Globus pallidus (tissue), 1 donor: ENCODE results near the gene OR4C3.
"Not testable (repeated sequence)": the region's sequence is repeated elsewhere in the genome, so short reads cannot be mapped to it uniquely, and the experiment has no call there.

Source experiments
- DNase-seq: peaks from one replicate; pipeline ENCODE4 v3.0.0-alpha.2; 2015; ENCODE audit warnings: low spot score

The OR4C3 gene

DNA sequence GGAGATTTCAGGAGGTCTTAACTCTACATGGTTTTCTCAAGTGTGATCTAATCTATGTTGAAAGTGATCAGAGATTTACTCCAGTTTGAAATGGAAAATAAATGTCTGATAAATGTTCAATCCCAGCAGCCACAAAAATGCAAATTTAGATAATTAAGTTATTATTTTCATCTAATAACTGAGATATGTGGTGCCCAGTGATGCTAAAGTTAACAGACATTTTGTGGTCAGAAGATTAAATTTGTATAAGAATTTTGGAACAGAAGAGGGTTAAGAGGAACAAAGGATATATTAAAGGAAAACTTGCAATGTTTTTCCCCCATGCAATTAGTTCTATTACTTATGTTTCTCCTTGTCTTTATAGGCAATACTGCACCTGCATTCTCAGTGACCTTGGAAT lies at the start of gene OR4C3:
TSS of gene OR4C3 (plus strand) at position 301 of the 400 bp plus-strand sequence. CDS start 102 bp downstream, outside the sequence.
- not testable (repeated sequence) for DNase-seq

DNA sequence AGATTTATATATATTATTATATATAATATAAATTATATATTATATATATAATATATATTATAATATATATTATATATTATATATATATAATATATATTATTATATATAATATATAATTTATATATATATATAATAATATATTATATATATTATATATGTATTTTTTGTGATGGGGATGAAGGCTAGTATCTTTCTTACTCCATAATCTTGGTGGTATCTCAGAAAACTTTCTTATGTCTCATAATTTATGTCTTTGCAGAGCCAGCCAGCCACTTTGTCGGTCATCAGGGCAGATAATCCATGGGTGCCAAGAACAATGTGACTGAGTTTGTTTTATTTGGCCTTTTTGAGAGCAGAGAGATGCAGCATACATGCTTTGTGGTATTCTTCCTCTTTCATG lies 18.8 kb upstream of the OR4C3 start, which contains the start of gene OR4S1:
TSS of gene OR4S1 (plus strand) at position 301 of the 400 bp plus-strand sequence. CDS start at position 301, 0 bp downstream.
- no peak for DNase-seq

DNA sequence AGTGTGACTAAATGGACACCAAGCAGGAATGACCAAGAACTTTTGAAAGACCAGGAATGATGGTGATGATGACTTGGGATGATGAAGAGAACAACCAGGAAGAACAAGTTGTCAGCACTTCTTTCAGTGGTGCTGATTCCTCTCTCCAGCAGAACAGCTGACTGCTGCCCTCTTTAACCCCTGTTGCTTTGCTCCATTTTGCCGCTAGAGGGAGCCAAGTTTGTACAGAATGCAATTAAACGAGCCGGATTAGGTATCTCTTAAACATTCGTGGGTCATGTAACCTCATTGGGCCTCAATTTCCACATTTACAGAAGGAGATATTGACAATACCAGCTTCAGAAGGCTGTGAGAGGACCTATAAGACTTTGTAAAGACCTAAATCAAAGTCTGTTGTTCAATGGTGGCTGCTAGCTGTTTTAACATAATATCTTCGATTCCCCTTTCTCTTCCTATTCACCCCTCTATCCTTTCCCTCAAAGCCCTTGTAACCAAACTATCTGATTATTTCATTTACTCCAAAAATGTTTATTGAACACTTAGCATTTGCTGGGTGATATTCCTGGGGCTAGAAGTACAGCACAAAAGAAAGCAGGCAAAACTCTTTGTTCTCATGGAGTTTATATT lies 16.8 kb upstream of the OR4C3 start:
- peak; percentile 68 for DNase-seq

DNA sequence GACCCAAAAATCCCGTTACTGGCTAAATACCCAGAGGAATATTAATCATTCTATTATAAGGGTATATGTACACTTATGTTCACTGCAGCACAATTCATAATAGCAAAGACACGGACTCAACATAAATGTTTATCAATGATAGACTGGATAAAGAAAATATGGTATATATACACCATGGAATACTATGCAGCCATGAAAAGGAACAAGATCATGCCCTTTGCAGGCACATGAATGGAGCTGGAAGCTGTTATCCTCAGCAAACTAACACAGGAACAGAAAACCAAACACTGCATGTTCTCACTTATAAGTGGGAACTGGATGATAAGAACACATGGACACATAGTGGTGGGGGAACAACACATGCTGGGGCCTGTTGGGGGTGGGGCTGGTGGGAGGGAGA lies 11.1 kb upstream of the OR4C3 start:
- not testable (repeated sequence) for DNase-seq

DNA sequence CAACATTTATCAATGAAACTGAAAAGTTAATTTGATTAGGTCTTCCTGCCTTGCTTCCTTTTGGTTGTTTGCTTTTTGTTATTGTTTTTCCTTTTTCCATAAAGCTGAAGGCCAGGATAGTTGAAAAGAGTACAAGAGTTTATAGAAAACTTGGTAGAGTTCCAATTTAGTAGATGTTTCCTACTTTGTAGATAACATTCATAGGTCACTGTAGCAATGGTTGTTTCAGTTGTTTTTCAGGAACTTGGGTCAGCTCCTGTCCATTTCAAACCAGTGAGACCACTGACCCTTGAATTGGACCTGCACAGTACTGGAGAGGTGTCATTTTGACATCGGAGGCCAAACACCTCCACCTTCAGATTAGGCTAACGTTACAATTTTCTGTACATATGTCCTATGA lies 4.9 kb upstream of the OR4C3 start:
- DNase-seq = not testable (repeated sequence)

DNA sequence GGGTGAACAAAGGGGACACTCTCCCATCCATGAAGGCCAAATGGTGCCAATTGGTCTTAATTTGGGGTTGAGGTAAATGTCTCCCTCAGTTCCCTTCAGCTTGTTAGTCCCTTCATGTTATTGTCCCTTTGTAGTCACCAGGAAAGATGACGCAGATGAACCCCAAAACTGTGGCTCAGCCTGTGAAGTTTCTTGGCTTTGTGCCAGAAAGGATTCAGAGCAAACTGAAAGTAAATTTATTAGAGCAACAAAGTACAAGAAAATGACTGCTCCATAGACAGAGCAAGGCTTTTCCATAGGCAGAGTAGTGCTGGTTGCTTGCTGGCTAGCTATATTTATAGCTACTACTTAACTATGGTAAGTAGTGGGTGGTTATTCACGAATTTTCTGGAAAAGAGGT lies 16.7 kb downstream of the OR4C3 start:
- DNase-seq = no peak

DNA sequence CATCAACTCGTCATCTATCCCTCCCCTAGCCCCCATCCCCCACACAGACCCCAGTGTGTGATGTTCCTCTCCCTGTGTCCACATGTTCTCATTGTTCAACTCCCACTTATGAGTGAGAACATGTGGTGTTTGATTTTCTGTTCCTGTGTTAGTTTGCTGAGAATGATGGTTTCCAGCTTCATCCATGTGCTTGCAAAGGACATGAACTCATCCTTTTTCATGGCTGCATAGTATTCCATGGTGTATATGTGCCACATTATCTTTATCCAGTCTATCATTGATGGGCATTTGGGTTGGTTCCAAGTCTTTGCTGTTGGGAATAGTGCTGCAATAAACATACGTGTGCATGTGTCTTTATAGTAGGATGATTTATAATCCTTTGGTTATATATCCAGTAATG lies 17.8 kb downstream of the OR4C3 start:
- DNase-seq = not testable (repeated sequence)

DNA sequence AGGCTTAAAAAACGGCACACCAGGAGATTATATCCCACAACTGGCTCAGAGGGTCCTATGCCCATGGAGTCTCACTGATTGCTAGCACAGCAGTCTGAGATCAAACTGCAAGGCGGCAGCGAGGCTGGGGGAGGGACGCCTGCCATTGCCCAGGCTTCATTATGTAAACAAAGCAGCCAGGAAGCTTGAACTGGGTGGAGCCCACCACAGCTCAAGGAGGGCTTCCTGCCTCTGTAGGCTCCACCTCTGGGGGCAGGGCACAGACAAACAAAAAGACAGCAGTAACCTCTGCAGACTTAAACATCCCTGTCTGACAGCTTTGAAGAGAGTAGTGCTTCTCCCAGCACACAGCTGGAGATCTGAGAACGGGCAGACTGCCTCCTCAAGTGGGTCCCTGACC lies 21.6 kb downstream of the OR4C3 start:
- DNase-seq = not testable (repeated sequence)

DNA sequence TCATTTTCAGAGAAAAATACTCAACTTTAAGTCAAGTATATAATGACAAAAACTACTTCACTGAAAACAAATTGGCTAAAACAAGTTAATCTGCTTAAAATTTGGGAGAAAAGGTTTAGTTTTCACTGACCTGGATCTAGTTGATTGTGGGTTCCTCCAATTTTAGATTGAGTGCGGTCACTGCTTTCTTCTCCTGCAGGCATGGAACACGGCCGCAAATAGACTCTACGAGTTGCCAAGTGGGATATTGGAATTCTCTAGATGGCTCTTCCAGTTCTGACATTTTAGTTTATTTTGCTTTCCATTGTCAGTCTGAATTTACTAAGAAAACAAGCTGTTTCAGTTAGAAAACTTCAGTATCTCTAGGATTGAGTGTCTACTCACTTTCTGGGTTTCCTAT lies 29.3 kb downstream of the OR4C3 start:
- no peak for DNase-seq

DNA sequence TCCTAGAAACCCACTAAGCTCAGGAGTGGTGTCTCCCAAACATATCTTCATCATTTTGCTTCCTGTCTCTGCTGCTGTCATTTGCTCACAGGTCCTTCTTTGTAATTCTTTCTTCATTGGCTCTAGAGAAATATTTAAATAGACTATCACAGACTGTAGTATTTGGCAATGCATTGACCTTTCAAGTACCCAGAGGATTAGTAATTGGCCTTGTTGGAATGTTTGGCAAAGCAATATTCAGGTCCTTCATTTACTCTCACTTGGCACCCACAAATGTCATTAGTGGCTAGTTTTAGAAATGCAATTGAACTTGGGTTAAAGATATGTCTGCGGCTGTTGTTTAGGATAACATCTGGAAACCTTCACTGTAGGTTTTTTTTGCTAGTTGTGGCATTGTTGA lies 30.0 kb downstream of the OR4C3 start:
- no peak for DNase-seq

DNA sequence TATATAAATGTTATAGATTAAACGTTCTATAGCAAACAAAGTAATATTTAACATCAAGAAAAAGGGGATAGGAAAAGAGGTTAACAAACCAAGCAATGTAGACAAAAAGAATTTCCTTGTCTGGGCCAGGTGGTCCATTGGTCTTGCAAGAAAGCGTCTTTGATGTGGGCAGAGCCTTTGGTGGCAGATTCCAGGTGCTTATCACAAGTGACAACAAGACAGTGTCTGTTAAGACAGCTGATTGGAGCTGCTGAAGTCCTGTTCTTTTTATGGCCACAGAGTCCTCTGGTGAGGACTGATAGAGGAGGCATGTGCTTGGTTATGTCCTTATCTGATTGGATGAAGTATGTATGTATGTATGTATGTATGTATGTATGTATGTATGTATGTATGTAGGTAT lies 36.6 kb downstream of the OR4C3 start:
- DNase-seq = not testable (repeated sequence)

DNA sequence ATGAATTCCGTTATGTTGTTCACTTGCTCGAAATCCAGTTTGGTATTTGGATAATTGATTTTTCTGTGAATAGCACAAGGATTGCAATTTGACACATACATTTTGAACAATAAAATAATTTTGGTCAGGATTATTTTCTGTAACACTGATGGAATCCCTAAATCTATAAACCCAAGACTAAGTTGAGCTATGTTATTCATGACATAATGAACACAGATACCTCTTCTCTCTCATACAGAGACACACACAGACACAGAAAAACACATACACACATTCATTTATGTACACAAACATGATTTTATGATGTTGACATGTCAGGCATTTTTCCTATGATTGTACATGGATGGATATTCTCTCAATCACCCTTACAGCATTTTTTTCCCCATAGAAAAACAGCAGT lies 41.6 kb downstream of the OR4C3 start, which contains the start of gene OR4C5:
TSS of gene OR4C5 (minus strand) at position 101 of the 400 bp plus-strand sequence. CDS start at position 101, 0 bp downstream.
- no peak for DNase-seq
